K562 (cell line): Measurements from ENCODE around the gene EIF2AK3. TPM values are rescaled to one million over a fixed set of nuclear protein-coding genes. Genes with fewer than 3 reads are reported as not detected.

ENCODE experiments used
- CREB5 ChIP-seq: fragments of 250-450 bp; sonication (Bioruptor Pico); IDR thresholded peaks from 2 replicates; pipeline ENCODE4 v1.5.0; 2020; ENCODE audit warnings: mild to moderate bottlenecking
- CREM ChIP-seq: IDR thresholded peaks from 2 replicates; pipeline ENCODE4 v1.6.1; 2014; ENCODE audit warnings: antibody characterized with exemption, low read depth
- GTF2F1 ChIP-seq: IDR thresholded peaks from 2 replicates; pipeline ENCODE4 v1.6.1; 2011; ENCODE audit warnings: low read depth, low read length, improper control_type of control experiment
- HDAC2 ChIP-seq: fragments of 450-650 bp; IDR thresholded peaks from 2 replicates; pipeline ENCODE4 v1.6.1; 2016; ENCODE audit warnings: mild to moderate bottlenecking
- HNRNPLL ChIP-seq: fragments of 200-400 bp; formaldehyde crosslinking; IDR thresholded peaks from 2 replicates; pipeline ENCODE4 v1.6.1; 2017; ENCODE audit warnings: low read length, low read depth, mild to moderate bottlenecking; ENCODE audit not compliant: poor library complexity, severe bottlenecking
- IFI16 ChIP-seq: fragments of 250-450 bp; sonication (Bioruptor Pico); IDR thresholded peaks from 2 replicates; pipeline ENCODE4 v2.1.2; 2022; ENCODE audit warnings: mild to moderate bottlenecking, inconsistent platforms
- JUNB ChIP-seq: fragments of 450-650 bp; formaldehyde crosslinking; conservative IDR thresholded peaks from 2 replicates; pipeline ENCODE4 v1.4.0; 2020; ENCODE audit warnings: mild to moderate bottlenecking
- MEF2D ChIP-seq: conservative IDR thresholded peaks from 2 replicates; pipeline ENCODE4 v1.6.1; 2016; ENCODE audit warnings: low read depth, missing genetic modification characterization, missing compliant biosample characterization
- NCOA1 ChIP-seq: fragments of 450-650 bp; IDR thresholded peaks from 2 replicates; pipeline ENCODE4 v1.6.1; 2016; ENCODE audit warnings: low read depth
- NCOA4 ChIP-seq: fragments of 450-650 bp; IDR thresholded peaks from 2 replicates; pipeline ENCODE4 v1.6.1; 2018; ENCODE audit warnings: mild to moderate bottlenecking; ENCODE audit not compliant: partially characterized antibody
- NONO ChIP-seq, 2 experiments: fragments of 200-400 bp in 1 of 2; fragments of 450-650 bp in 1 of 2; formaldehyde crosslinking in 1 of 2; IDR thresholded peaks; 2 replicates each; pipeline ENCODE4 v1.6.1; 2017; ENCODE audit warnings: low read depth in 2 of 2, mild to moderate bottlenecking in 2 of 2, moderate library complexity in 2 of 2, low read length in 1 of 2
- NR2C1 ChIP-seq, 2 experiments: fragments of 450-650 bp; IDR thresholded peaks; 2 replicates each; pipeline ENCODE4 v1.6.1; 2017; ENCODE audit warnings: mild to moderate bottlenecking in 2 of 2, antibody characterized with exemption in 1 of 2, inconsistent platforms in 1 of 2, missing compliant biosample characterization in 1 of 2, missing genetic modification characterization in 1 of 2
- RBM34 ChIP-seq: fragments of 200-400 bp; formaldehyde crosslinking; IDR thresholded peaks from 2 replicates; pipeline ENCODE4 v1.6.1; 2018; ENCODE audit warnings: low read length, borderline replicate concordance; ENCODE audit not compliant: insufficient read depth
- RCOR1 ChIP-seq, 2 experiments: IDR thresholded peaks; 2 replicates each; pipeline ENCODE4 v1.6.1; 2012; ENCODE audit warnings: low read depth in 2 of 2, low read length in 2 of 2, borderline replicate concordance in 1 of 2, improper control_type of control experiment in 1 of 2
- SAFB ChIP-seq: fragments of 200-400 bp; formaldehyde crosslinking; IDR thresholded peaks from 2 replicates; pipeline ENCODE4 v1.6.1; 2017; ENCODE audit warnings: low read depth, low read length, borderline replicate concordance
- SMARCE1 ChIP-seq: fragments of 450-650 bp; IDR thresholded peaks from 2 replicates; pipeline ENCODE4 v1.7.1; 2016; ENCODE audit warnings: mild to moderate bottlenecking
- SUPT5H ChIP-seq: fragments of 450-650 bp; IDR thresholded peaks from 2 replicates; pipeline ENCODE4 v1.6.1; 2016
- TEAD2 ChIP-seq: fragments of 450-650 bp; IDR thresholded peaks from 2 replicates; pipeline ENCODE4 v1.6.1; 2016; ENCODE audit warnings: missing genetic modification characterization, control low read depth, missing compliant biosample characterization
- TFAM ChIP-seq: fragments of 250-450 bp; sonication (Bioruptor Pico); conservative IDR thresholded peaks from 2 replicates; pipeline ENCODE4 v1.5.0; 2021; ENCODE audit warnings: mild to moderate bottlenecking, moderate library complexity
- TRIM24 ChIP-seq, 2 experiments: fragments of 450-650 bp; IDR thresholded peaks; 2 replicates each; pipeline ENCODE4 v1.6.1; 2016
- U2AF2 ChIP-seq: fragments of 200-400 bp; formaldehyde crosslinking; optimal IDR thresholded peaks from 2 replicates; pipeline ENCODE3; 2017; ENCODE audit warnings: low read depth, mild to moderate bottlenecking, low read length
- ZNF12 ChIP-seq: sonication (generic); formaldehyde crosslinking; IDR thresholded peaks from 2 replicates; pipeline ENCODE4 v1.4.0; 2020; ENCODE audit warnings: mild to moderate bottlenecking, missing genetic modification reagents
- ZNF253 ChIP-seq: fragments of 250-450 bp; sonication (Bioruptor Pico); conservative IDR thresholded peaks from 2 replicates; pipeline ENCODE4 v1.6.1; 2021; ENCODE audit warnings: mild to moderate bottlenecking
- ZNF431 ChIP-seq: sonication (generic); formaldehyde crosslinking; IDR thresholded peaks from 2 replicates; pipeline ENCODE4 v1.8.0; 2022; ENCODE audit warnings: mild to moderate bottlenecking, missing genetic modification reagents
- ZNF444 ChIP-seq: fragments of 250-450 bp; sonication (Bioruptor Pico); IDR thresholded peaks from 2 replicates; pipeline ENCODE4 v1.4.0; 2020; ENCODE audit warnings: mild to moderate bottlenecking, moderate library complexity
- ZNF561 ChIP-seq: fragments of 450-650 bp; formaldehyde crosslinking; conservative IDR thresholded peaks from 2 replicates; pipeline ENCODE4 v1.4.0; 2020; ENCODE audit warnings: mild to moderate bottlenecking, moderate library complexity
- ZNF699 ChIP-seq: fragments of 250-450 bp; sonication (Bioruptor Pico); IDR thresholded peaks from 2 replicates; pipeline ENCODE4 v1.8.0; 2021; ENCODE audit warnings: mild to moderate bottlenecking, moderate library complexity; ENCODE audit not compliant: insufficient replicate concordance
- polyA plus RNA-seq, 8 experiments: library from polyadenylated mRNA; depleted of rRNA in 4 of 8; stranded (reverse) in 5 of 8; unstranded in 3 of 8; fragments of >200 nt; fragmentation: Nextera tagmentation in 2 of 8; fragmentation: Illumina TruSeq in 1 of 8; extraction: Ambion mirVana in 2 of 8; extraction: Trizol in 1 of 8; gene quantifications; 2 replicates each; pipeline versions ENCODE4 v1.2.1 to v1.2.3, GENCODE V29; 2011 to 2014; ENCODE audit warnings: inconsistent platforms in 1 of 8, missing spikeins in 1 of 8
- total RNA-seq, 7 experiments: library from RNA; depleted of rRNA in 6 of 7; stranded (reverse); fragments of >200 nt in 6 of 7; fragmentation: Illumina TruSeq in 2 of 7; extraction: Trizol in 2 of 7; gene quantifications; 2 replicates each; pipeline versions ENCODE4 v1.2.1 to v1.2.3, GENCODE V29; 2011 to 2021; ENCODE audit warnings: low replicate concordance in 1 of 7
- TF ChIP-seq, protein P1 (sequence below): sonication (generic); formaldehyde crosslinking; IDR thresholded peaks from 2 replicates; pipeline ENCODE4 v1.8.1; 2023; ENCODE audit warnings: mild to moderate bottlenecking, missing genetic modification reagents
- TF ChIP-seq, protein P2 (sequence below): sonication (generic); formaldehyde crosslinking; IDR thresholded peaks from 2 replicates; pipeline ENCODE4 v1.8.0; 2022; ENCODE audit warnings: missing genetic modification reagents, mild to moderate bottlenecking, moderate library complexity, borderline replicate concordance

The EIF2AK3 gene
- total and polyA plus RNA-seq, 9 of the 15 experiments (the other 6 are each of a cell fraction or from before 2014, with no cell fraction given) = 1.7 to 11.6 (median 7.4) TPM

GRCh38 chr2:88600038-88600465, 27.2 kb downstream of the EIF2AK3 start (continued):
- TF ChIP-seq CREB5 (CRISPR knock-in tag) = no peak
- no peak for TF ChIP-seq TEAD2 (tag)
- no peak for TF ChIP-seq GTF2F1
- TF ChIP-seq, protein P1, sequence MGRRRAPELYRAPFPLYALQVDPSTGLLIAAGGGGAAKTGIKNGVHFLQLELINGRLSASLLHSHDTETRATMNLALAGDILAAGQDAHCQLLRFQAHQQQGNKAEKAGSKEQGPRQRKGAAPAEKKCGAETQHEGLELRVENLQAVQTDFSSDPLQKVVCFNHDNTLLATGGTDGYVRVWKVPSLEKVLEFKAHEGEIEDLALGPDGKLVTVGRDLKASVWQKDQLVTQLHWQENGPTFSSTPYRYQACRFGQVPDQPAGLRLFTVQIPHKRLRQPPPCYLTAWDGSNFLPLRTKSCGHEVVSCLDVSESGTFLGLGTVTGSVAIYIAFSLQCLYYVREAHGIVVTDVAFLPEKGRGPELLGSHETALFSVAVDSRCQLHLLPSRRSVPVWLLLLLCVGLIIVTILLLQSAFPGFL (CRISPR knock-in tag) = no peak
- TF ChIP-seq, protein P2, sequence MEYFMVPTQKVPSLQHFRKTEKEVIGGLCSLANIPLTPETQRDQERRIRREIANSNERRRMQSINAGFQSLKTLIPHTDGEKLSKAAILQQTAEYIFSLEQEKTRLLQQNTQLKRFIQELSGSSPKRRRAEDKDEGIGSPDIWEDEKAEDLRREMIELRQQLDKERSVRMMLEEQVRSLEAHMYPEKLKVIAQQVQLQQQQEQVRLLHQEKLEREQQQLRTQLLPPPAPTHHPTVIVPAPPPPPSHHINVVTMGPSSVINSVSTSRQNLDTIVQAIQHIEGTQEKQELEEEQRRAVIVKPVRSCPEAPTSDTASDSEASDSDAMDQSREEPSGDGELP = peak; percentile 11; the same call in 1 of the 2 replicates
- no peak for TF ChIP-seq ZNF699 (CRISPR knock-in tag)
- peak; percentile 63; the same call in 1 of the 2 replicates for TF ChIP-seq MEF2D
- TF ChIP-seq HNRNPLL = no peak
- TF ChIP-seq RBM34 = no peak
- no peak for TF ChIP-seq U2AF2
- TF ChIP-seq TFAM (CRISPR knock-in tag) = no peak
- peak; percentile 93 for TF ChIP-seq JUNB (CRISPR knock-in tag)
- no peak for TF ChIP-seq SUPT5H
- TF ChIP-seq RCOR1 (IDR thresholded peaks at IDR 0.05; ENCODE audit: borderline replicate concordance in 1 of 2, low read depth in 2 of 2, low read length in 2 of 2) = peak in 1 of 2 experiments; percentile 88; a peak in 1 of 4 replicates
- no peak for TF ChIP-seq ZNF253 (CRISPR knock-in tag)
- TF ChIP-seq TRIM24 (IDR thresholded peaks at IDR 0.05) = peak in 1 of 2 experiments; percentile 51; a peak in 1 of 4 replicates
- peak; percentile 85 for TF ChIP-seq SMARCE1
- no peak for TF ChIP-seq NCOA4
- peak; percentile 79 for TF ChIP-seq HDAC2
- TF ChIP-seq NCOA1 = no peak
- TF ChIP-seq SAFB = no peak
- TF ChIP-seq ZNF12 (CRISPR knock-in tag) = no peak
- no peak for TF ChIP-seq ZNF444 (CRISPR knock-in tag)
- TF ChIP-seq ZNF431 (CRISPR knock-in tag) = no peak
- TF ChIP-seq IFI16 (CRISPR knock-in tag) = no peak
- no peak for TF ChIP-seq NR2C1 (IDR thresholded peaks at IDR 0.05)
- peak; percentile 48; the same call in 1 of the 2 replicates for TF ChIP-seq NR2C1 (tag; IDR thresholded peaks at IDR 0.05)
- no peak for TF ChIP-seq NONO (IDR thresholded peaks at IDR 0.05; ENCODE audit: low read depth in 2 of 2, low read length in 1 of 2)
- peak; percentile 80 for TF ChIP-seq CREM
- no peak for TF ChIP-seq ZNF561
